ENCODE measurements around the gene RPTOR.

Gene RPTOR

DNA sequence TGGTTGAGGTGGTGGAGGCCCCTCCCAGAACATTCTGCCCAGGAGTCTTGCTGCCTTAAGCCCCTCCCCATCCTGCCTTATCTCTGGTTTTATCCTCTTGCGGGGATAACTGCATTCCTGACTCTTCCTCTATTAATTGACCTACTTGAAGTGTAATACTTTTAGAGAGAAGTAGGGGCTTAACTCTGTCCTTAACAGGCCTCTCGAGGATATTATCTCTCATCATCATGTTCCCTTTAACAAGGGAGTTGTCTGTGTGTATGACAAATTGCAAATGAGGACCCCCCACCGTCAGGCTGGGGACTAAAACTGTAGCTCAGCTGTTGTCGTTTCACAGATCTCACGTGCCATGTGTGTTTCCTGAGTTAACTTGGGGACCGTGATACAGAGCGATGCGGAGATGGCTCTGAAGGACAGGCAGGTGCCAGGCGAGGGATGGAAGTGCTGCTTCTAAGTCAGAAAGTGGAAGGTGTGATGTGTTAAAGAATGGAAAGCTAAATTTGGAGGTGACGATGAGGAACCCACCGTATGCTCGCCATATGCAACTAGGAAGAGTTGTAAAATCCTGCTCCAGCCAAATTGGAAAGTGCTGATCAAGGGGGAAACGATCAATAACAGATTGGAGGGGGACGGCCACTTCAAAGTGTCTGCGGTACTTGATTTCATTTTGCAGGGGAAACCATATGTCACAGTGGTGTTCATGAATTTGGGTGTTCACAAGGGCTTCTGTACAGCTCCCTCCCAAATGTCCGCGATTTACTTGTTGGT lies 106.3 kb downstream of the RPTOR start:
- H3K4me3 ChIP-seq (ENCODE audit: low read depth, low read length): no peak overlapping the region
- in situ Hi-C loops (cut with HindIII; ENCODE audit: low sequenced_read_pairs): no loop called here
- TF ChIP-seq, protein P1, sequence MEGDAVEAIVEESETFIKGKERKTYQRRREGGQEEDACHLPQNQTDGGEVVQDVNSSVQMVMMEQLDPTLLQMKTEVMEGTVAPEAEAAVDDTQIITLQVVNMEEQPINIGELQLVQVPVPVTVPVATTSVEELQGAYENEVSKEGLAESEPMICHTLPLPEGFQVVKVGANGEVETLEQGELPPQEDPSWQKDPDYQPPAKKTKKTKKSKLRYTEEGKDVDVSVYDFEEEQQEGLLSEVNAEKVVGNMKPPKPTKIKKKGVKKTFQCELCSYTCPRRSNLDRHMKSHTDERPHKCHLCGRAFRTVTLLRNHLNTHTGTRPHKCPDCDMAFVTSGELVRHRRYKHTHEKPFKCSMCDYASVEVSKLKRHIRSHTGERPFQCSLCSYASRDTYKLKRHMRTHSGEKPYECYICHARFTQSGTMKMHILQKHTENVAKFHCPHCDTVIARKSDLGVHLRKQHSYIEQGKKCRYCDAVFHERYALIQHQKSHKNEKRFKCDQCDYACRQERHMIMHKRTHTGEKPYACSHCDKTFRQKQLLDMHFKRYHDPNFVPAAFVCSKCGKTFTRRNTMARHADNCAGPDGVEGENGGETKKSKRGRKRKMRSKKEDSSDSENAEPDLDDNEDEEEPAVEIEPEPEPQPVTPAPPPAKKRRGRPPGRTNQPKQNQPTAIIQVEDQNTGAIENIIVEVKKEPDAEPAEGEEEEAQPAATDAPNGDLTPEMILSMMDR (IDR thresholded peaks at IDR 0.05; ENCODE audit: low read depth, low read length, missing control alignments): no peak
- DNase-seq (ENCODE audit: low read depth): no peak

DNA sequence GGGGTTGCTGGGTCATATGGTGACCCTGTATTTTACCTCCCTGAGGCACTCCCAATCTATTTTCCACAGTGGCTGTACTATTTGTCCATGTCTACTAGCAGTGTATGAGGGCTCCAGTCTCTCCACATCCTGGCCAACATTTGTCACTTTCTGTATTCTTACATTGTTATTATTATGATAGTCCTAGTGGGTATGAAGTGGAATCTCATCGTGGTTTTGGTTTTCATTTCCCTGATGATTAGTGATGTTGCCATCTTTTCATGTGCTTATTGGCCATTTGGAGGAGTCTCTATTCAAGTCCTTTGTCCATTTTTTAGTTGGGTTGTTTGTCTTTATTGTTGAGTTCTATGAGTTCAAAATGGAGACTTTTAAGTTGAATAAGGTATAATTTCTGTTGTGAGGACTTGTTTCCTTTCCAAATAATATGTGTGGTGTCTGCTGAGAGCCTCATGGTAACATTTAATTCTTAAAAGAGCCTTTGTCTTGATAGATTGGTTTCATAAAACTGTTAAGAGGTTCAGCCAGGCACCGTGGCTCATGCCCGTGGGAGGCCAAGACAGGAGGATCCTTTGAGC lies 108.2 kb downstream of the RPTOR start:
- in situ Hi-C loops (cut with HindIII; ENCODE audit: low sequenced_read_pairs): no loop called here
- TF ChIP-seq, protein P1 (IDR thresholded peaks at IDR 0.05; ENCODE audit: low read depth, low read length, missing control alignments): no peak
- DNase-seq (ENCODE audit: low read depth): no peak

DNA sequence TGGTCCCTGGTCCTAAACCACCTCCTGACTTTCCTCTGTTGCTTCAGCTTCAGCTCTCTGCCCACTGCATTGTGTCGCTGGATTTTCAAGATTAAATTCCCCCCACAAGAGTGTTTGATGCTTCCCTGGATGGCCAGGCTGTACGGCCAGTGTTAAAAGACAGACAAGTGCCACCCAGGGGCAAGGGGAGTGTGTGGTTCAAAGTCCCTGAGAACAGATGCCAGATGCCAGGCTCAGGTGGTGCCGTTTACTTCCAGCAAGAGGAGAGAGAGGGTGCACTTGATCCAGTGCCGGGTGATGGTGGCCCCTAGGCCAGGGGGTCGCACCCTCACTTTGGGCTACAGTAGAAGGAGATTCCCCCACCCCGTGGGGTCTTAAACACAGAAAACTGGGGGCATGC lies 109.2 kb downstream of the RPTOR start:
- DNase-seq (ENCODE audit: low read depth): no peak

More for the DNA sequence above, 108.2 kb downstream of the RPTOR start:
- H3K4me3 ChIP-seq (ENCODE audit: low read depth, low read length): no peak overlapping the region

DNA sequence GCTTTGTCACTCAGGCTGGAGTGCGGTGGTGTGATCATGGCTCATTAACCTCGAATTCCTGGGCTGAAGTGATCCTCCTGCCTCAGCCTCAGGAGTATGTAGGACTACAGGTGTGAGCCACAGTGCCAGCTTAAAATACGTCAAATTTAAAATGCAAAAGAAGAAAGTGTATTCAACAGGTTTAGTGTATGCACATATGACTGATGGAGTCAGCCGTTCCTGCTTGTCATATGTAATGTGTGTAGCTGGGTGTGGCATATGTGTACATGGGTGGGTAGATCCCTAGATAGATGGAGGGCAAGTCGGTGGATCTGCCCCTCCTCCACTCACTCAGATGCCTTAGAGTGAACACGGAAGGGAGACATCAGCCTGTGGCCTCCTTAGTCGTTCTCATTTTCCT lies 111.0 kb downstream of the RPTOR start:
- TF ChIP-seq, protein P1 (IDR thresholded peaks at IDR 0.05; ENCODE audit: low read depth, low read length, missing control alignments): no peak
- H3K4me3 ChIP-seq (ENCODE audit: low read depth, low read length): no peak overlapping the region
- in situ Hi-C loops (cut with HindIII; ENCODE audit: low sequenced_read_pairs): no loop called here
- no peak for DNase-seq (ENCODE audit: low read depth)

More for the DNA sequence above, 109.2 kb downstream of the RPTOR start:
- in situ Hi-C loops (cut with HindIII; ENCODE audit: low sequenced_read_pairs): no loop called here
- H3K4me3 ChIP-seq (ENCODE audit: low read depth, low read length): no peak overlapping the region
- TF ChIP-seq, protein P1 (IDR thresholded peaks at IDR 0.05; ENCODE audit: low read depth, low read length, missing control alignments): no peak

DNA sequence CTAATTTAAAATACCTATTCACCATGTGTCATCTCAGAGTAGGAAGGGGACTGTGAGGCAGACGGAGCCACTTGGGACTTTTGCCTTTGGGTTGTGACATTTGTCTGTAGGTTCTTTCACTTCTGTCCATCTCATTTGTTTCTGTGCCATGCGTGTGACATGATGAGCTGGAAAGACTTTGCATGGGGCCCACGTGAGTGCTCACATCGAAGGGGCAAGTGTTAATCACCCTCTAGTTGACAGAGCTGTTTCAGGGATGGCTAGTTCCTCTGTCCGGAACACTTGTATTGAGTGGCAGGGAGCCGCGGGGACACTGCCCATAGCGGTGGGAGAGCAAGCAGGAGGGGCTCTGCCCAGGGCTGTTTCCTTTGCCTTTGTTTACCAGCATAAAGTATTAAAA lies 112.0 kb downstream of the RPTOR start:
- in situ Hi-C loops (cut with HindIII; ENCODE audit: low sequenced_read_pairs): no loop called here
- TF ChIP-seq, protein P1 (IDR thresholded peaks at IDR 0.05; ENCODE audit: low read depth, low read length, missing control alignments): no peak
- H3K4me3 ChIP-seq (ENCODE audit: low read depth, low read length): no peak overlapping the region
- no peak for DNase-seq (ENCODE audit: low read depth)

DNA sequence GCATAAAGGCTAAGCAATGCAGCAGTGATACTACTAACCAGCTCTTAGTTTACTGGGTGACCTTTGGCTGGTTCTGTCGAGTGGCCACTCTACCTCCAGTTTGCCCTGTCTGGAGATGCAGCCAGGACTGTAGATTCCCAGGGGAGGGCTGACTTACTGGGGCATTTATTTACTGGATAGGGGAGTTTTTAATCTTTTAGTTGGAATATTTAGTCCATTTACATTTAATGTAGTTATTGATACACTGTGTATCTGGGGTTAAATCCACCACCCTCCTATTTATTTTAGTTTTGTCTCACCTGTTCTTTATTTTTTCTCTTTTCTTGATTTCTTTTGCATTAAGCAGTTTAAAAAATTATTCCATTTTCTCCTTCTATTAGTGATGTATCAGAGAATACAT lies 112.9 kb downstream of the RPTOR start:
- DNase-seq (ENCODE audit: low read depth): no peak
- TF ChIP-seq, protein P1 (IDR thresholded peaks at IDR 0.05; ENCODE audit: low read depth, low read length, missing control alignments): no peak
- H3K4me3 ChIP-seq (ENCODE audit: low read depth, low read length): no peak overlapping the region
- in situ Hi-C loops (cut with HindIII; ENCODE audit: low sequenced_read_pairs): no loop called here
